ENCODE results near the gene TBX4.

TBX4 gene

DNA sequence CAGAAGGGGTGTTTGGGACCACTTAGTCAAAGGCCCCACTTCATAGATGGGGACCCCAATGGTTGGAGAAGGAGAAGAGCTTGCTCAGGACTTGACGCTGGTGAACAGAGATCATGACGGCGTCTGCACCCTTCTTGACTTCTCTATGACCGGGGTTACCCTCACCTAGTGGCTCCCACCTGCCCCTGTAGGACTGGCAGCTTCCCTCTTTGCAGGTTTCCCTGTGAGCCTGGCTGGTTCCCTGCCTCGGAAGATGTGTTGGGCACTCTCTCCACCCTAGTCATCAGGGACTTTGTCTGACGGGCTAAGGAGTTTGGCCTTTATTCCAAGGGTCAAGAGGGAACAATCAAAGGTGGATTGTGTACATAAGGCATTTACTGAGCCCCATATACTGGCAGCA is 22.7 kb downstream of the TBX4 start:
- H3K27ac ChIP-seq = no peak overlapping the region
- TF ChIP-seq, protein P1, sequence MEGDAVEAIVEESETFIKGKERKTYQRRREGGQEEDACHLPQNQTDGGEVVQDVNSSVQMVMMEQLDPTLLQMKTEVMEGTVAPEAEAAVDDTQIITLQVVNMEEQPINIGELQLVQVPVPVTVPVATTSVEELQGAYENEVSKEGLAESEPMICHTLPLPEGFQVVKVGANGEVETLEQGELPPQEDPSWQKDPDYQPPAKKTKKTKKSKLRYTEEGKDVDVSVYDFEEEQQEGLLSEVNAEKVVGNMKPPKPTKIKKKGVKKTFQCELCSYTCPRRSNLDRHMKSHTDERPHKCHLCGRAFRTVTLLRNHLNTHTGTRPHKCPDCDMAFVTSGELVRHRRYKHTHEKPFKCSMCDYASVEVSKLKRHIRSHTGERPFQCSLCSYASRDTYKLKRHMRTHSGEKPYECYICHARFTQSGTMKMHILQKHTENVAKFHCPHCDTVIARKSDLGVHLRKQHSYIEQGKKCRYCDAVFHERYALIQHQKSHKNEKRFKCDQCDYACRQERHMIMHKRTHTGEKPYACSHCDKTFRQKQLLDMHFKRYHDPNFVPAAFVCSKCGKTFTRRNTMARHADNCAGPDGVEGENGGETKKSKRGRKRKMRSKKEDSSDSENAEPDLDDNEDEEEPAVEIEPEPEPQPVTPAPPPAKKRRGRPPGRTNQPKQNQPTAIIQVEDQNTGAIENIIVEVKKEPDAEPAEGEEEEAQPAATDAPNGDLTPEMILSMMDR (IDR thresholded peaks at IDR 0.05) = no peak
- no peak for TF ChIP-seq ZFX (IDR thresholded peaks at IDR 0.05; ENCODE audit: borderline replicate concordance)

DNA sequence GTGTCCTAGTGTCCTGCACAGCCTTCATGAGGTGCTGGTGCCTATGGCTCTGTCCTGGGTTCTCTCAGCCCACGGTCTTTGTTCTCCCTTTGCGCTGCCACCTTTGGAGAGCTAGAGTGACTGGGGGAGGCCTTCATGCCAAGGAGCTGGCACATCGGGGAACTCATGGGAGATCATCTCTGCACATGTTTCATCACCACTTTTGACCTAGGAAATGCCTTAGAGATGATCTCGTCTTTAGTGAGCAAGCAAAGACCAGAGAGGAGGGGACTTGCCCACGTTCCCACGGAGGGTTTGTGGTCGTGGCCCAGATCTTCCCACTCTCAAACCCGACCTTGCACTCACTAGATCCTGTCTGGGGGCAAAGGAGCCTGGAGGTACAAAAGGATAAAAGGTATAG is 23.5 kb downstream of the TBX4 start:
- no peak for TF ChIP-seq ZFX (IDR thresholded peaks at IDR 0.05; ENCODE audit: borderline replicate concordance)
- TF ChIP-seq, protein P1 (IDR thresholded peaks at IDR 0.05) = no peak

DNA sequence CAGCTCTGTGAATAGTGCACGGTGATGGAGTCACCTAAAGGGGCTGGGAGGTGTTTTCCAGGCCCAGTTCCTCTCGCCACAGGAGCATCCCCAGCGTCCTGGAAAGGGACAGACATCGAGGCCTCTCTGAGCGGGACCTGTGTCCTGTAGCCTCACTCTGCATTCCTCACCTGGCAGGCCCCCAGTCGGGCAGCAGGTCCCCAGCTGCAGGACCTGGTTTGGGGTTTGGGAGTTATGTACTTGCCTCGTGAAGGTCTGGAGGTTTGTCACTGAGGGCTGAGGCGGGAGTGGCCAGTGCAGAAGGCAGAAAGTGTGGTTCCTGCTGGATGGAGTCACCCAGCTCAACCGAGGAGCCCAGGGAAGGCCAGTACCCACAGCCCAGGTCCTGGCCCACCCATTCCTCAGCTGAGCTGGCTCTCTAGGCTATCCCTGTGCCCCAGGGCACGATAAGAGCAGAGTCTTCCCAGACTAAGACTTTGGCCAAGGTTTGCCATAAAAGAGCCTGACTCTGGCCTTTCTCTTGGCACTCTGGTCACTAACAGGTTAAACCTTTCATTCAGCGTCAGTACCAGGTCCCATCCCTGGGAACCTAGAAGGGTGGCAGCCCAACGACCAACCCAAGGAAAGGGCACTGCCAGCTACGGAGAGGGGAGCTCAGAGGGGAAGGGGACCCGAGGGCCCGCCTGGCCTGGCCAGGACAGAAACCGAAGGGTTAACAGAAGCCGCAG is 24.4 kb downstream of the TBX4 start:
- no peak for TF ChIP-seq ZFX (IDR thresholded peaks at IDR 0.05; ENCODE audit: borderline replicate concordance)
- TF ChIP-seq, protein P1 (IDR thresholded peaks at IDR 0.05) = no peak
- no peak overlapping the region for H3K27ac ChIP-seq

More for the DNA sequence above, 23.5 kb downstream of the TBX4 start:
- no peak overlapping the region for H3K27ac ChIP-seq

DNA sequence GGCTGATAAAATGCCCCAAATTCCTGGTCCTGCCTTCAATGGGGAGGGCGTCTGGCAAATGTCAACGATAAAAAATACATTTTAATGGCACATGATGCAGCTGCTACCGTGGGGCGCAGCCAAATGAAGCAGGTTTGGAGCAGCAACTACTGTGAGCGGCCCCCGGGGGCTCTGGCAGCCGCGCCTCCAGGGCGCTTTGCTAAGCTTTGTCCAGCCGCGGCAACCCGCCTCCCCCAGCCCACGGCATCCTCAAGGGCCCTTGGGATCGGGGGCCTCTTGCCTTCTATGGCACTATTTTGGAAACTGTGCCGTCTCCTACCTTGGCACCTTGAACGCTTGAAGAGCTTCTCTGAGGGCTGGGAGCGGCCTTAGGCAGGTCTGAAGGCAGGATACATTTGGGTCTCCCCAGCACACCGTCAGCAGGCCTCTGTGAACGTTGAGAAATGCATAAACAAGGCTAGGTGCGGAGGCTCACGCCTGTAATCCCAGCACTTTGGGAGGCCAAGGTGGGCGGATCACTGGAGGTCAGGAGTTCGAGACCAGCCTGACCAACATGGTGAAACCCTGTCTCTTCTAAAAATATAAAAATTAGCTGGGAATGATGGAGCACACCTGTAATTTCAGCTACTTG is 25.1 kb downstream of the TBX4 start:
- H3K27ac ChIP-seq = no peak overlapping the region
- TF ChIP-seq, protein P1 (IDR thresholded peaks at IDR 0.05) = no peak
- TF ChIP-seq ZFX (IDR thresholded peaks at IDR 0.05; ENCODE audit: borderline replicate concordance) = no peak

DNA sequence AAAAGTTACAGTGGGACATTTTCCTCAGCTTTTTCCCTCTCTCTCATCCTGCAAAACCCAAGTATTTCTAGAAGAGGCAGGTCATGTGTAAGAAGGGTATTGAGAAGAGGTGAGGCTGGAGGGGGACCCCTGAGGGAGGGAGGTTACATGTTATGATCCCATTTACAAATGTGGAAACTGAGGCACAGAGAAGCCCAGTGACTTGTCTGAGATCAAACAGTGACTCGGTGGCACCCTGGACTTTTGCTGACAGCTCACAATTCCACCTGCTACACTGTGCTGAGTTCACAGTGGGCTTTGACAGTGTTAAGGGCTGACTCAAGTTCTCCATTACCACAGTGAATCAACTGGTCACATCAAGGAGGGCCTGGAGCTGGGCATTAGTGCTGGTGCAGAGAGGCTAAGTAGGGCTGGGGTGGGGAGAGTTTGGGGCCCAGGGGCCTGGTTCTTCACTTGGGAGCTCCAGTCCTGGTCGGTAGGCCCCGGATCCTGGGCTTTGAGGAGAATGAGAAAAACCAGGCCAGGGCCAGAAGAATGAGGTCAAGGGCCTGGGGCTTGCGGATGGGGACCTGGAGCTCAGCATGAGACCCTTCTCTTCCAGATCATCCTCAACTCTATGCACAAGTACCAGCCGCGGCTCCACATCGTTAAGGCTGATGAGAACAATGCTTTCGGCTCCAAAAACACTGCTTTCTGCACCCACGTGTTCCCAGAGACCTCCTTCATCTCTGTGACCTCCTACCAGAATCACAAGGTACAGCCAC is 26.0 kb downstream of the TBX4 start:
- H3K27ac ChIP-seq = no peak overlapping the region
- TF ChIP-seq ZFX (IDR thresholded peaks at IDR 0.05; ENCODE audit: borderline replicate concordance) = no peak
- TF ChIP-seq, protein P1 (IDR thresholded peaks at IDR 0.05) = no peak

DNA sequence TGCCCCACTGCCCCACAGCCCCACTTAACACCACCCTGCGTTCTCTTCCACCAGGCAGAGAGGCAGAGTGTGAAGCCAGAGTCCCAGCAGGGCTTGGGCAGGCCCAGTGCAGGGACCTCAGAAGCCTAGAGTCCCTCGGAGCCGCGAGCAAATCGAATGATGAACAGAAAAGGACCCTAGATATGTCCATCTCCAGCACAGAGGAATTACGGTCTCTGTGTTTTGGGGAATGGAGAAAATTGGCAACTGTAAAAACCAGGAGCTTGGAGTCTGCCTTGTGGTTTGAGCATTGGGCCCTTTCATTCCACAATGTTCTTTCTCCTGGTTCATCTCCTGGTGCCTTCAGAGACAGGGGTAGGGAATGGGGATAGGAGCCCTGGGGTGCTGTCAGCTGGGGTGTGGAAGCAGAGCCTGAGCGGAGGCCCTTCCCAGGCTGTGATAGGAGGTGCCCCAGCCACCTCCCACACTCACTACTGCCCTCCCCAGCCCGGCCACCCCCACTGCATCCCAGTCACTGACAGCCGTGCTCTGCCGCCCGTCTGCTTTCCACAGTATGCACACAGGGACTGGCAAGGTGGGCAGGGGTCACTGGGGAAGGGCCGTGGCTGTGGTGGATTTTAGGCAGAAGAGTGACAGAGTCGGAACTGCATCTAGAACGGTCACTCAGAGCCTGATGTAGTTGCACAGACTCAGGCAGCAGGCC is 26.7 kb downstream of the TBX4 start:
- TF ChIP-seq, protein P1 (IDR thresholded peaks at IDR 0.05) = no peak
- TF ChIP-seq ZFX (IDR thresholded peaks at IDR 0.05; ENCODE audit: borderline replicate concordance) = no peak
- H3K27ac ChIP-seq = no peak overlapping the region

Measured in 22Rv1 (cell line).